ENCODE measurements around the gene HPSE2.

GRCh38 chr10:99084161-99084560, 151.5 kb downstream of the HPSE2 start:
- no peak for TF ChIP-seq POLR2A (IDR thresholded peaks at IDR 0.05; ENCODE audit: low read length)
- TF ChIP-seq GATA1 (IDR thresholded peaks at IDR 0.05; ENCODE audit: low read depth, low read length): no peak
